Stimulated activated naive CD4-positive, alpha-beta T cell (primary cell): Measurements from ENCODE around the gene POMGNT2.
"Not testable (repeated sequence)": the region's sequence is repeated elsewhere in the genome, so short reads cannot be mapped to it uniquely, and the experiment has no call there.

Experiments
- DNase-seq, 6 experiments: peaks; one replicate each; lab custom pipeline; 2025; lab: John Stamatoyannopoulos, UW

Gene POMGNT2

GRCh38 chr3:43075904-43076661 is 29.8 kb downstream of the POMGNT2 start:
- no peak for DNase-seq

- DNase-seq, result no peak
These were observed 30.8 kb downstream of the POMGNT2 start for GRCh38 chr3:43074901-43075689.

- DNase-seq, result no peak
These were observed 31.4 kb downstream of the POMGNT2 start for GRCh38 chr3:43074482-43074881.

- no peak for DNase-seq
These were observed 32.1 kb downstream of the POMGNT2 start for GRCh38 chr3:43073836-43074220.

- DNase-seq, result no peak
These were observed 32.6 kb downstream of the POMGNT2 start for GRCh38 chr3:43073116-43073835.

GRCh38 chr3:43072361-43072760 is 33.5 kb downstream of the POMGNT2 start:
- DNase-seq, result no peak

GRCh38 chr3:43071313-43071893 is 34.5 kb downstream of the POMGNT2 start:
- peak in 5 of 6 experiments; percentile 6 to 43 (median 7) for DNase-seq

- DNase-seq, result not testable (repeated sequence)
These were observed 35.2 kb downstream of the POMGNT2 start for GRCh38 chr3:43070670-43071069.

- no peak for DNase-seq
These were observed 42.8 kb downstream of the POMGNT2 start for GRCh38 chr3:43063114-43063513.

GRCh38 chr3:43062564-43063040 is 43.3 kb downstream of the POMGNT2 start:
- no peak for DNase-seq

GRCh38 chr3:43062040-43062563 is 43.8 kb downstream of the POMGNT2 start:
- DNase-seq, result no peak

- DNase-seq, result no peak
These were observed 44.6 kb downstream of the POMGNT2 start for GRCh38 chr3:43061101-43061895.

GRCh38 chr3:43059456-43059855 is 46.4 kb downstream of the POMGNT2 start:
- DNase-seq, result no peak

GRCh38 chr3:43055806-43056770 is 49.8 kb downstream of the POMGNT2 start:
- DNase-seq, result no peak

- DNase-seq, result no peak
These were observed 50.5 kb downstream of the POMGNT2 start for GRCh38 chr3:43055393-43055792.

- DNase-seq, result no peak
These were observed 51.1 kb downstream of the POMGNT2 start for GRCh38 chr3:43054754-43055153.

- no peak for DNase-seq
These were observed 52.6 kb downstream of the POMGNT2 start for GRCh38 chr3:43053291-43053690.

- no peak for DNase-seq
These were observed 57.4 kb downstream of the POMGNT2 start for GRCh38 chr3:43048470-43048869.

- DNase-seq, result no peak
These were observed 59.3 kb downstream of the POMGNT2 start for GRCh38 chr3:43046583-43046982.

- DNase-seq, result not testable (repeated sequence)
These were observed 60.8 kb downstream of the POMGNT2 start for GRCh38 chr3:43045079-43045478.
